Epithelial cell of proximal tubule (primary cell): ENCODE data around the gene TFF2. TPM values are rescaled to one million over a fixed set of nuclear protein-coding genes. Genes with fewer than 3 reads are reported as not detected.

Experiments
- DNase-seq: peaks from one replicate; pipeline ENCODE4 v3.0.0-alpha.2; 2011; ENCODE audit warnings: low read depth
- H3K4me3 ChIP-seq: 2 replicates; pipeline ENCODE4 v1.5.1; 2011; ENCODE audit warnings: low read depth, mild to moderate bottlenecking, low read length
- total RNA-seq: library from RNA; depleted of rRNA; stranded (reverse); fragments of >200 nt; gene quantifications from 2 replicates; pipeline ENCODE4 v1.2.3, GENCODE V29; 2015
- TF ChIP-seq, protein P1 (sequence below): conservative IDR thresholded peaks from 2 replicates; pipeline ENCODE4 v1.5.1; 2012; ENCODE audit warnings: low read depth, mild to moderate bottlenecking, low read length

The TFF2 gene
- total RNA-seq, 1 donor from 2014 or later: not detected

DNA sequence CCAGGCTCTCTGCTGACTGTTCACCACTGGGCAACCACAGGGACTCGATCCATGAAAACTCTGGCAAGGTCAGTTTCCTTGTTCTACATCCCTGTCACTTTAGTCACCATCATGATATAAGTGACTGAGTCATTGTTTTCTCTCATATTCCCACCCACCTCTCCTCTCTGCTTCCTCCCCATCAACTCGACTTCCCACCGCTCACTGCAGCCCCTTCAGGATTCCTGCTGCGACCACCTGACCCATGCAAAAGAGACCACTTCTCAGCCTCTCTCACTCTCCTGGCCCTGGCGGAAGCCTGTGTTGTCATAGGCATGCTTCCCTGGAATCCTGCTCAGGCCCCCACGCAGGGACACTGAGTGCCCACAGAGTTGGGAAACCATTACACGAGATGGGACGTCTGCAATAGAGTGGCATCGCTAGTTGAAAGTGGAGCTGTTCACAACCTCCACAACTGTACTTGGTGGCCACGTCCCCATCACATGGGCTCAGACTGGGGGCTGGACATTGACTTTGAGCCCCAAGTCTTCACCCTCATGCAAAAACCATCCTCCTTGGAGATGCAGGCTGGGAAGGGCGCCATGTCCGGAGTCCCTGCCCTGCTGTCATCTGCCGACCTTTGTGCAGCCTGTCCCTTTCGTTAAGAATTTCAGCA is 1.8 kb upstream of the TFF2 start:
- TF ChIP-seq, protein P1, sequence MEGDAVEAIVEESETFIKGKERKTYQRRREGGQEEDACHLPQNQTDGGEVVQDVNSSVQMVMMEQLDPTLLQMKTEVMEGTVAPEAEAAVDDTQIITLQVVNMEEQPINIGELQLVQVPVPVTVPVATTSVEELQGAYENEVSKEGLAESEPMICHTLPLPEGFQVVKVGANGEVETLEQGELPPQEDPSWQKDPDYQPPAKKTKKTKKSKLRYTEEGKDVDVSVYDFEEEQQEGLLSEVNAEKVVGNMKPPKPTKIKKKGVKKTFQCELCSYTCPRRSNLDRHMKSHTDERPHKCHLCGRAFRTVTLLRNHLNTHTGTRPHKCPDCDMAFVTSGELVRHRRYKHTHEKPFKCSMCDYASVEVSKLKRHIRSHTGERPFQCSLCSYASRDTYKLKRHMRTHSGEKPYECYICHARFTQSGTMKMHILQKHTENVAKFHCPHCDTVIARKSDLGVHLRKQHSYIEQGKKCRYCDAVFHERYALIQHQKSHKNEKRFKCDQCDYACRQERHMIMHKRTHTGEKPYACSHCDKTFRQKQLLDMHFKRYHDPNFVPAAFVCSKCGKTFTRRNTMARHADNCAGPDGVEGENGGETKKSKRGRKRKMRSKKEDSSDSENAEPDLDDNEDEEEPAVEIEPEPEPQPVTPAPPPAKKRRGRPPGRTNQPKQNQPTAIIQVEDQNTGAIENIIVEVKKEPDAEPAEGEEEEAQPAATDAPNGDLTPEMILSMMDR: no peak
- no peak overlapping the region for H3K4me3 ChIP-seq
- DNase-seq: no peak

GRCh38 chr21:42351626-42352440 is 1.0 kb upstream of the TFF2 start:
- H3K4me3 ChIP-seq: no peak overlapping the region
- DNase-seq: no peak
- TF ChIP-seq, protein P1: no peak

DNA sequence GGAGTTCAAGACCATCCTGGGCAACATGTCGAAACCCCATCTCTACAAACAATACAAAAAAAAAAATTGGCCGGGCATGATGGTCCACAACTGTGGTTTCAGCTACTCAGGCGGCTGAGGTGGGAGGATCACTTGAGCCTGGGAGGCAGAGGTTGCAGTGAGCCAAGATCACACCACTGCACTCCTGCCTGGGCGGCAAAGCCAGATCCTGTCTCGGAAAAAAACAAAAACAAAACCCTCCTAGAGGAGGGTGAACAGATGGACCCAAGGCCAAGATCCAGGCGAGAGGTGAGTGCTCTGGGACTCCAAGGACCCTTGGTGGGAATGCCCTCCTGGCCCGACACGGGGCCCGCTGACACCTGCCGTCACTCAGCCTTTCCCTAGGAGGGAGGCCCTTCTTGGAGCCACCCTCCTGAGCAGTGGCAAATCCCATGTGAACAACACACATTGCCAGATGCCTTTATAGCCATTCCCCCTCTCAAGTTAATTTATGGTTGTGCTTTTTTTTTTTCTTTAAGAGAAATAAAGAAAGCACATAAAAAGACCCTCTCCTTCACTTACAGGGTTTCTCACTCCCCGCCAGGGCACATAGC is 380 bp downstream of the TFF2 start:
- no peak for DNase-seq
- H3K4me3 ChIP-seq: no peak overlapping the region
- TF ChIP-seq, protein P1: no peak

DNA sequence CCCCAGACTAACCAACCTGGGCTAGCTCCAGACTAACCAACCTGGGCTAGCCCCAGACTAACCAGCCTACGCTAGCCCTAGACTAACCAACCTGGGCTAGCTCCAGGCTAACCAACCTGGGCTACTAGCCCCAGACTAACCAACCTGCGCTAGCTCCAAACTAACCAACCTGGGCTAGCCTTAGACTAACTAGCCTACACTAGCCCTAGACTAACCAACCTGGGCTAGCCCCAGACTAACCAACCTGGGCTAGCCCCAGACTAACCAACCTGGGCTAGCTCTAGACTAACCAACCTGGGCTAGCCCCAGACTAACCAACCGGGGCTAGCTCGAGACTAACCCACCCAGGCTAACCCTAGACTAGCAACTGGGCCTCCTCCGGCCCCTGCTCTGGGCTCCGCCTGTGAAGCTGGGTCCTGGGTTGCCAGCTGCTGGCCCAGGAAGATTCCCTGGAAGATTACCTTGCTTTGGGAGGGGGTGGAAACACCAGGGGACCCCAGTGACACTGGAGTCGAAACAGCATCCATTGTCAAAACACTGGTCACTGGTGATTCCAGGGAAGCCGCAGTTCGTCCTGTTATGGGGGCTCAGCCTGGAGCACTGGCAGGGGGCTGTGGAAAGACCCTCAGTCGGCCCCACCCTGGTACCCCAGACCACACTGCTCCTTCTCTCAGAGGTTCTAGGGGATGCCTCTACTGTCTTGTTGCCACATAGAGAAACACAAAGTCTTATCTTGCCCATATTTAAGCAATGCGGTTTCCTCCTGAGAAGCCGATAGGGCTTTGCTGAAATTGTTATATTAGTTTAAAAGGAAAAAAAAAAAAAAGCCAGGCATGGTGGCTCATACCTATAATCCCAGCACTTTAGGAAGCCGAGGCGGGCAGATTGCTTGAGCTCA is 1.1 kb downstream of the TFF2 start:
- TF ChIP-seq, protein P1: no peak

DNA sequence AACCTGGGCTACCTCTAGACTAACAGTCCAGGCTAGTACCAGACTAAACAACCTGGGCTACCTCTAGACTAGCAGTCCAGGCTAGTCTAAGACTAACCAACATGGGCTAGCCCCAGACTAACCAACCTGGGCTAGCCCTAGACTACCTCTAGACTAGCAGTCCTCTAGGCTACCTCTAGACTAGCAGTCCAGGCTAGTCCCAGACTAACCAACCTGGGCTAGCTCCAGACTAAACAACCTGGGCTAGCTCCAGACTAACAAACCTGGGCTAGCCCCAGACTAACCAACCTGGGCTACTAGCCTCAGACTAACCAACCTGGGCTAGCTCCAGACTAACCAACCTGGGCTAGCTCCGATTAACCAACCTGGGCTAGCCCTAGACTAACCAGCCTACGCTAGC is 2.0 kb downstream of the TFF2 start:
- no peak for DNase-seq
- TF ChIP-seq, protein P1: no peak

More for the DNA sequence above, 1.1 kb downstream of the TFF2 start:
- no peak overlapping the region for H3K4me3 ChIP-seq
- no peak for DNase-seq

DNA sequence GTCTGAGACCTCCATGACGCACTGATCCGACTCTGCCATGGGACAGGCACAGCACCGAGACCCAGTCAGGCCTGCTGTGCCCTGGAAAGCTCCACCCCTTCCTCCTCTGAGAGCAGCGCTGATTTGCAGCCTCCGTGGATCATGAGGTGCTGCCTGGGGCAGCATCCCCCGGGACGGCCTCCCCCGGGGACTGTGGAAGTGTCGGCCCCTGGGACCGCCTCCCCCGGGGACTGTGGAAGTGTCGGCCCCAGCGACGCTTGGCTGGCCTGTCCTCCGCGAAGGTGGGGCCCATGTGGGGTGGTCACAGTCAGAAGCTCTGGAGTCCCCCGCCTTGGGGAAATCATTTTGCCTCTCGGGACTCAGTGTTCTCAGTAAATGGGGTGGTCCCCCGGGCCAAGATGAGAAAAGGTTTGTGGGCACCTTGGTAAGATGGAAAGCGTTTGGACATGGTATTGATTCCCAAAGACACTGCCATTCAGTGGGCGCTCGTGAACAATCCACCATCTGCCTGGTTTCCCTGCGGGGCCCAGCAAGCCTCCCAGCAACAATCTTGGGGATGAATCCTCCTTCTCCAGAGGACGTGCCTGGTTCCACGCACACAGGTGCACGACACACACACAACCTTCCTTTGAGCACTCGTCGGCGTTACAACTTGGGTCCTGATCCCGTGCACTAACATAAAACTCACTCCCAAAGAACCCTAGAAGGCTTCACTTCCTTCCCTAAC is 3.0 kb downstream of the TFF2 start:
- H3K4me3 ChIP-seq: no peak overlapping the region
- TF ChIP-seq, protein P1: no peak
- DNase-seq: no peak

More for the DNA sequence above, 2.0 kb downstream of the TFF2 start:
- no peak overlapping the region for H3K4me3 ChIP-seq
